BLaER1 (cell line): ENCODE data around the gene CREB3L1.

Experiments used
- H3K27ac ChIP-seq: shearing (Covaris generic); formaldehyde crosslinking; 2 replicates; pipeline ENCODE4 v1.8.1; 2022
- H3K27me3 ChIP-seq: shearing (Covaris generic); formaldehyde crosslinking; 2 replicates; pipeline ENCODE4 v1.8.1; 2022
- H3K36me3 ChIP-seq: shearing (Covaris generic); formaldehyde crosslinking; 2 replicates; pipeline ENCODE4 v1.8.1; 2022
- H3K4me1 ChIP-seq: shearing (Covaris generic); formaldehyde crosslinking; 2 replicates; pipeline ENCODE4 v1.8.1; 2022
- H3K4me2 ChIP-seq: shearing (Covaris generic); formaldehyde crosslinking; 2 replicates; pipeline ENCODE4 v1.8.1; 2022
- H3K4me3 ChIP-seq: shearing (Covaris generic); formaldehyde crosslinking; 2 replicates; pipeline ENCODE4 v1.8.1; 2022
- H3K9ac ChIP-seq: shearing (Covaris generic); formaldehyde crosslinking; 2 replicates; pipeline ENCODE4 v1.8.1; 2022
- H3K9me3 ChIP-seq: shearing (Covaris generic); formaldehyde crosslinking; 2 replicates; pipeline ENCODE4 v1.8.1; 2022
- H4K20me1 ChIP-seq: shearing (Covaris generic); formaldehyde crosslinking; 2 replicates; pipeline ENCODE4 v1.8.1; 2022
- Cebpa-rat ChIP-seq: shearing (Covaris generic); IDR thresholded peaks from 2 replicates; pipeline ENCODE4 v1.8.1; 2022

The CREB3L1 gene

DNA sequence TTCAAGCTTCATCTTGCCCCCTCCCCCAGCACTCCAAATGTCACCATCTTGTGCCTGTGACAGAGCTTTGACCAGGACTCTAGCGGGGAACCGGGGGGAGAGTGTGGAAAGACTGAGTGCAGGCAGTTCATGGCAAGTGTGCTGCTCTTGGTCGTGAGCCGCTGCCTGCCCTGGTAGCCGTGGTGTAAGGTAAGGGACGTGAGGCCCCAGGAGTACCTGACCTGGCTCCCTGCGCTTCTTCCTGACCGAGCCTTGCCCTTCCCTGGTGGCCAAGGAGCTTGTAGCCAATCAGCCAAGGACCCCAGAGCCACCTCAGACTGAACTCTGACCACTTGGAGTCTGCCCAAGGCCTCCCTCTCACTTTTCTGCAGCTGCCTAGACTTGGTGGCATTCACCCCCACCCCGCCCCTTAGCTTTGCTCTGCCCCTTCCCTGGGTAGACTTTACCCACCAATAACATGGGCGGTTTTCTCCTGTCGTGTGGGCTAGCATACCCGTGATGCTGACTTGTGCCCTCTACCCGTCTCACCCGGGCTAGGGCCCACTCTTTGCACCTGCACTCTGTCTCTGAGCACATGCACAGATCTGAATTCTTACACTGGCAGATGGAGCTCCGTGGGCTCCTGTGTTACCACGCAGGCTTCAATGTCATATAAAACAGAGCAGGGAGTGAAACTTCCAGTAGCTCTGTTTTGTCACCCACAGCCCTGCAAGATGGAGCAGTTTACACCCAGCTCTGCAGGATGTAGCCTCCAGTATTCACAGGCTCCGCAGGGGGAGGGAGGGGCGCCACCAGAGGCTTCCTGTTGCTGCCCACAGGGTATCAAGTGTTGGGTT is 71.3 kb downstream of the CREB3L1 start:
- Histone ChIP-seq H3K27ac (peak overlapping the region; percentile 94), H3K4me1 (peaks cover 83% of the 10 kb centered on the region), H3K9me3 (no peaks in the 10 kb centered on the region), H3K9ac (peak overlapping the region; percentile 94), H3K4me2 (peak overlapping the region; percentile 99), H3K4me3 (peak overlapping the region; percentile 96), H3K36me3 (peaks cover 29% of the 10 kb centered on the region), H3K27me3 (peaks cover 9% of the 10 kb centered on the region; the same call in 1 of the 2 replicates), H4K20me1 (peaks cover 61% of the 10 kb centered on the region)
- no peak for TF ChIP-seq Cebpa-rat

DNA sequence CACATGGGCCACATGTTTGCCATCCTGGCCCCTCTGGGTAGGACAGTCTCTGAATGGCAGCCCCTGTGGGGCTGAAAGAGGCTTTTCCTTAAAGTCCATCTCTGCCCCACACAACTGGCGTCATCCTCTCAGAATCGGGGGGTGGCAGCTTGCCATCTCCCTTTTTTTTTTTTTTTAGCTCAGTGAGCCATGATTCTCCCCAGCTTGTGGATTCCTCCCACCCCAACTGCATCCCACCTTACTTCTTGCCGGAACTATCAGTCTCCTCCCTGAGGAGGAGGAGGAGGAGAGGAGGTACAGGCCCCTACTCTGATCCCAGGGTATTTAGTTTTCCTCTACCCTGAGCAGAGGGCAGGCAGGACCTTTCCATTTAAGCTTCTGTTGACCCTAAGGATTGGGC is 73.2 kb downstream of the CREB3L1 start:
- Histone ChIP-seq H3K36me3 (peaks cover 37% of the 10 kb centered on the region), H4K20me1 (peaks cover 78% of the 10 kb centered on the region), H3K27me3 (peaks cover 8% of the 10 kb centered on the region; the same call in 1 of the 2 replicates), H3K27ac (peak overlapping the region; percentile 68; the same call in 1 of the 2 replicates), H3K4me1 (peaks cover 82% of the 10 kb centered on the region), H3K4me2 (peak overlapping the region; percentile 79), H3K9ac (peak overlapping the region; percentile 63; the same call in 1 of the 2 replicates), H3K9me3 (no peaks in the 10 kb centered on the region), H3K4me3 (no peak overlapping the region)
- no peak for TF ChIP-seq Cebpa-rat

DNA sequence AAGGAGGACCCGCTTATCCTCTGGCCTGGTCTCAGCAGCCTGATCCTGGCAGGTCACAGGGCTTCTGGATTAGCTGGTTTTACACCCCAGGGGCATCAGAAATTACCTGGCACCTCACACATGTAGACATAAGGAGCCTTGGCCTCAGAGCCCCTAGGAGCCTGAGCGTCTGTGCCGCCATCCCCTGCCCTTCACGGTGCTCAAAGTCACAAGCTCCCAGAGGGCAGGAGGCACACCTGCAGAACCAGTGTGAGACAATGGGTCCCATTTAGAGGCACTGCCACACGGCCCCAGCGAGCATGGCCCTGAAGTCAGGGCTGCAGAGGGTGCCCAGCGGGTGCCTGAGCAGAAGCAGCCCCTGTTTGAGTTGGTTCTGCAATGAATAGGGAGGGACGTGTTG is 73.7 kb downstream of the CREB3L1 start:
- Histone ChIP-seq H3K9me3 (no peaks in the 10 kb centered on the region), H3K36me3 (peaks cover 41% of the 10 kb centered on the region), H3K4me3 (no peak overlapping the region; the same call in 1 of the 2 replicates), H3K27ac (peak overlapping the region; percentile 68), H4K20me1 (peaks cover 82% of the 10 kb centered on the region), H3K4me2 (peak overlapping the region; percentile 79), H3K9ac (peak overlapping the region; percentile 63), H3K27me3 (peaks cover 4% of the 10 kb centered on the region; the same call in 1 of the 2 replicates), H3K4me1 (peaks cover 78% of the 10 kb centered on the region)
- no peak for TF ChIP-seq Cebpa-rat

DNA sequence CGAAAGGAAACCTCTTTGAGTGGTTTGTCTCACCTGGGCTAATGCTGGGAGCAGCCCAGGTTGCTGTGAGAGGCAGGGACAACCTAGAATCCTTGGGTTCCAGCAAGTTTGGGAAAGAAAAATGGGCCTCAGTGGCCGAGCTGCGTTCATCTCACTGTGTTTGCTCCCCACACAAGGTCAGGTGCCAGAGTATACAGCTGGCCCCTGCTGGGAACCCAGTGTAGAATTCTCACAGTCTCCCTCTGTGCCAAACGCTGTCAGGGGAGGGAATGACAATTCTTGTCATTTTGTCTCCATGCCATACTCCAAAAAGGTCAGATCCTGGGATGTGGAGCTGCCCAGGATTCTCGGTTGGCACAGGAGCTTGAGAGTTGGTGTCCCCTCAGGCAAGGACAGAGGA is 74.1 kb downstream of the CREB3L1 start:
- Histone ChIP-seq H3K4me2 (peak overlapping the region; percentile 79), H3K36me3 (peaks cover 46% of the 10 kb centered on the region), H3K4me1 (peaks cover 78% of the 10 kb centered on the region), H3K27me3 (no peaks in the 10 kb centered on the region), H3K4me3 (no peak overlapping the region; the same call in 1 of the 2 replicates), H3K9ac (peak overlapping the region; percentile 63), H3K9me3 (no peaks in the 10 kb centered on the region), H4K20me1 (peaks cover 87% of the 10 kb centered on the region), H3K27ac (peak overlapping the region; percentile 68)
- no peak for TF ChIP-seq Cebpa-rat

DNA sequence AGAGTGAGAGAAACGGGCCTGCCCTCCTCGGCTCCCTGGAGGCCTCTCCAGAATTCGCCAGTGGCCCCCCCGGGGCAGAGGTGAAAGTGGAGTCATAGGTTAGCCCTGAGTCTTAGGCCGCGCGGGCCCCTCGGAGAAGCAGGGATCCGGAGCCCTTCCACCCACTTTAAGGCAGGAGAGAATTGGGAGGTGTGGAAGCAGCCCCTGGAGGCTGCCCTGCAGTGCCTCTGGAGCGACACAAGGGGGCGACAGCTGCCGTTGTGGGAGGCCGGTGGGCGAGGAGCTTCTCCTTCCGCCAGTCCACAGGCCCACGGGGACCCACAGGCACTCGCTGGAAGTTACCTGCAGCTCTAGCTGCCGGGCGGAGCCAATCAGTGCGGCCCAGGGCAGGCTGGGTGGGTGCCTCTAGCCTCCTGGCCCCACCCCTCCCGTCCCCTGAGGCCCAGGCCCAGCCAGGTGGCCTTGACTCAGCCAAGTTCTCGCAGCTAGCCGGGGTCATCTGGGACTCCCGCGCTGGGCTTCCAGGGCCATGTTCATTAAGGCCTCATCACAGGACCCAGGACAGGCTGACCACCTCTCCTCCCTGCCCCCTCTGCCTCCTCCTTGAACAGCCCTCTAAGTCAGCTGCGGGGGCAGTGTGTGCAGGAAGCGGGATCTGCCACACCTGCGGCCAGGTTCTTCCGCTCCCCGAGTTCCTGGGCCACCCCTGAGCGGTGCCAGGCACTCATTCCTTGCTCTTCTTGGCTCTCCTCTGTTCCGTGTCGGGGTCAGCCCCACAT is 74.8 kb downstream of the CREB3L1 start:
- H3K4me2 ChIP-seq = peak overlapping the region; percentile 79
- peaks cover 92% of the 10 kb centered on the region for H4K20me1 ChIP-seq
- peaks cover 47% of the 10 kb centered on the region for H3K36me3 ChIP-seq
- peak overlapping the region; percentile 68 for H3K27ac ChIP-seq
- H3K4me1 ChIP-seq = peaks cover 80% of the 10 kb centered on the region
- no peak for TF ChIP-seq Cebpa-rat
- peak overlapping the region; percentile 63 for H3K9ac ChIP-seq
- no peak overlapping the region; the same call in 1 of the 2 replicates for H3K4me3 ChIP-seq
- no peaks in the 10 kb centered on the region for H3K27me3 ChIP-seq
- no peaks in the 10 kb centered on the region for H3K9me3 ChIP-seq

DNA sequence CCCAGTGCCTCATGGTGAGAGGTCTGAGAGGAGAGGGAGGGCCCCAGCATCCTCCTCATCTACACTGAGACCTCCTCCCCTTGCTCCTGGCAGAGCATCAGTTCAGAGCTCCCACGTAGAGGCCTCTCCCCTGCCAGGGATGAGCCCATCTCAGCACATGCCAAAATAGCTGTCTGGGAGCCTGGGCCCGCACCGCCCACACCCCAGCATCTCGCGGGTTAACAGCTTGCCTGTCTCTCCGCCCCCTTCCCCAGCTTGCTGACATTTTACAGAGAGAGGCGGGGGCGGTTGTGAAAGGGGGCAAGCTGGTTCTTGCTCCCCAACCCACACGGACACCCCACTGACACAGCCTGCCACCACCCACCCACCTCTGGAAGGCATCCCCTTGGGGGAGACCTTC is 76.2 kb downstream of the CREB3L1 start:
- peak overlapping the region; percentile 63 for H3K9ac ChIP-seq
- peaks cover 52% of the 10 kb centered on the region for H3K36me3 ChIP-seq
- no peak overlapping the region for H3K4me3 ChIP-seq
- H3K27ac ChIP-seq = peak overlapping the region; percentile 56
- peaks cover 77% of the 10 kb centered on the region for H3K4me1 ChIP-seq
- H4K20me1 ChIP-seq = peaks cover 85% of the 10 kb centered on the region
- H3K9me3 ChIP-seq = no peaks in the 10 kb centered on the region
- H3K4me2 ChIP-seq = peak overlapping the region; percentile 79
- no peak for TF ChIP-seq Cebpa-rat
- H3K27me3 ChIP-seq = no peaks in the 10 kb centered on the region

DNA sequence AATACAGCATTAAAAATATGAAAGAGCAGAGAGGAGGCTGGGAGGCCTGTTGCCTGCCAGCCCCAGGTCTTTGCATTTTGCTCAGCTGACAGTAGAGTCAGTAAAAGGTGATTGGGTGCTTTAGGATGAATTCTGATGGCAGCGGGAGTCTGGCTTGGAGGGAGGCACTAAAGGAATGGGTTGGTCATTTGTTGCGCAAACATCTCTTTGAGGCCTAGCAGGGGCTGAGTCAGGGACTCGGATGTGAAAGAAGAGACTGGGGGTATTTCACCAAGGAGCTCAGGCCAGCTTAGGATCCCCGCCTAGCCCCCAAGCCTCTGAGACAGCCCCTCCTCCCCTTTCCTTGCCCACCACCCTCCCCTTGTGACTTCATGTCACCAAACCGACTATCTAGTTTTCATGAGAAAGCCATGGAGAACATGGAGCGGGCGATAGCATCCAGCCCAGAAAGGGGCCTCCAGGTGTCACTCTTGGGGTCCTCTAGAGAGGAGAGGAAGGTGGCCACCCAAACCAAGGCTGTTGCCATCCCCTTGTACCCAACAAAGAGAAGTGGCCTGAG is 79.5 kb downstream of the CREB3L1 start:
- Histone ChIP-seq H3K9me3 (no peaks in the 10 kb centered on the region), H3K4me2 (no peak overlapping the region; the same call in 1 of the 2 replicates), H3K9ac (no peak overlapping the region; the same call in 1 of the 2 replicates), H3K4me3 (no peak overlapping the region), H3K27ac (peak overlapping the region; percentile 16; the same call in 1 of the 2 replicates), H4K20me1 (peaks cover 55% of the 10 kb centered on the region), H3K27me3 (no peaks in the 10 kb centered on the region), H3K36me3 (peaks cover 37% of the 10 kb centered on the region), H3K4me1 (peaks cover 67% of the 10 kb centered on the region)
- peak; percentile 21; the same call in 1 of the 2 replicates for TF ChIP-seq Cebpa-rat

DNA sequence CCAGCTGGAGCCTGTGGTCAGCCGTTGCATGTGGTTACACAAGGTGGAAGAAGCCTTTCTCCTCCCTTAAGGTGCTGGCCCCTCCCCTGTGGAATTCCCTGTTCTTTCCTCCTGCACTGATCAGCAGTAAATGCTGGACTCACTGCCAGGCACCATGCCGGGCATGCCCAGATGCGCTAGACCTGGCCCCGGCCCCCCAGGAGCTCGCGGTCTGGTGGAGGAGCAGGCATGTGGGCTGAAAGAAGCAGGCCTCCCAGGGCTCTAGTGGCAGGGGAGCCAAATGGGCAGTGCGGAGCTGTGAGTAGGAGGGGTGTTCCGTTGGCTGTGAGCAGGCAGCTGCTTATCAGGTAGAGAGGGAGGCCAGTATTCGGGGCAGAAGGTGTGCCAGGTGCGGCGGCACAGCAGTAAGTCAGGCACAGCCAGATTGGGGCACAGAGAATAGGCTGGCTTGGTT is 80.0 kb downstream of the CREB3L1 start:
- Histone ChIP-seq H3K4me3 (no peak overlapping the region), H3K27ac (peak overlapping the region; percentile 16; the same call in 1 of the 2 replicates)

DNA sequence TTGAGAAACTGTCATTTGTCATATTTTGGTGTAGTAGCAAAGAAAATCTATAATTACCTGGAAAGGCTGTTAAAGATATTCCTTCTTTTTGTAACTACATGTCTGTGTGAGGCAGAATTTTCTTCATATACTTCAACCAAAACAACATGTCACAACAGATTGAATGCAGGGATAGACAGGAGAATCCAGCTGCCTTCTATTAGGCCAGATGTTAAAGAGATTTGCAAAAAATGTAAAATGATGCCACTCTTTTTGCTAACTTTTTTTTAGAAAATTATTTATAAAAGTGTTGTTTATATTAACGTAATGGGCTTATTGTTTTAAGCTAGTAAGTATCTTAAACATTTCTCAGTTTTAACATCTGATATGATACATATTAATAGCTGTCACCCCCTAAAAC is 82.5 kb downstream of the CREB3L1 start:
- Histone ChIP-seq H3K9me3 (no peaks in the 10 kb centered on the region), H3K36me3 (peaks cover 33% of the 10 kb centered on the region), H3K4me3 (no peak overlapping the region), H3K4me2 (no peak overlapping the region), H3K4me1 (peaks cover 67% of the 10 kb centered on the region), H3K27ac (no peak overlapping the region), H3K27me3 (no peaks in the 10 kb centered on the region), H4K20me1 (peaks cover 55% of the 10 kb centered on the region), H3K9ac (no peak overlapping the region)
- no peak for TF ChIP-seq Cebpa-rat

More for the DNA sequence above, 80.0 kb downstream of the CREB3L1 start:
- H3K27me3 ChIP-seq = no peaks in the 10 kb centered on the region
- no peaks in the 10 kb centered on the region for H3K9me3 ChIP-seq
- TF ChIP-seq Cebpa-rat = no peak
- peaks cover 36% of the 10 kb centered on the region for H3K36me3 ChIP-seq
- no peak overlapping the region; the same call in 1 of the 2 replicates for H3K4me2 ChIP-seq
- peaks cover 67% of the 10 kb centered on the region for H3K4me1 ChIP-seq
- H3K9ac ChIP-seq = no peak overlapping the region
- H4K20me1 ChIP-seq = peaks cover 55% of the 10 kb centered on the region
